ENCODE results near the gene SLC38A6.
A peak's percentile ranks its signal among the peaks of the same experiment; 100 is the strongest.

- TF ChIP-seq E2F1 (CRISPR knock-in tag; IDR thresholded peaks at IDR 0.05) (no peak), GTF2E2 (tag; IDR thresholded peaks at IDR 0.05) (no peak), ZNF436 (CRISPR knock-in tag; IDR thresholded peaks at IDR 0.05) (no peak), EP300 (IDR thresholded peaks at IDR 0.05; ENCODE audit: low read length) (no peak), ZNF224 (CRISPR knock-in tag; IDR thresholded peaks at IDR 0.05) (no peak), ARID1B (IDR thresholded peaks at IDR 0.05) (0 out of 2 replicates have a peak, but pooled peaks have one; percentile 8)
Measured at GRCh38 chr14:61101803-61102548, 120.9 kb downstream of the SLC38A6 start.

Data from K562 (cell line).